HG03439 (cell line): ENCODE results near the gene COX7A1.

Experiments used
- ATAC-seq: cut with Tn5 transposase; IDR thresholded peaks from one replicate; pipeline ENCODE4 v1.9.1; 2021; ENCODE audit warnings: mild to moderate bottlenecking, moderate library complexity; ENCODE audit not compliant: unreplicated experiment

Gene COX7A1

DNA sequence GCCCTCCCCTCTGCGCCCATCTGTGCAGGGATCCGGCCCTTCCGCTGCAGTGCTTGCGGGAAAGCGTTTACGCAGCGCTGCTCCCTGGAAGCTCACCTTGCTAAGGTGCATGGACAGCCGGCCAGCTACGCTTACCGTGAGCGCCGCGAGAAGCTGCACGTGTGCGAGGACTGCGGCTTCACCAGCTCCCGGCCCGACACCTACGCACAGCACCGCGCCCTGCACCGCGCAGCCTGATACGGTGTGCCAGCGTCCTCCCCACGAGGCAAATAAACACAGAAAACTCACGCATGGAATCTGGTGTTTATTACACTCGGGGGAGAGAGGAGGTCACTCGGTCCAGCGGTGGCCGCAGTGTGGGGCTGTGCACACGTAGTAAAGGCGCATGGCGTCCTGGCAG, 38.8 kb downstream of the COX7A1 start:
- ATAC-seq, result no peak

DNA sequence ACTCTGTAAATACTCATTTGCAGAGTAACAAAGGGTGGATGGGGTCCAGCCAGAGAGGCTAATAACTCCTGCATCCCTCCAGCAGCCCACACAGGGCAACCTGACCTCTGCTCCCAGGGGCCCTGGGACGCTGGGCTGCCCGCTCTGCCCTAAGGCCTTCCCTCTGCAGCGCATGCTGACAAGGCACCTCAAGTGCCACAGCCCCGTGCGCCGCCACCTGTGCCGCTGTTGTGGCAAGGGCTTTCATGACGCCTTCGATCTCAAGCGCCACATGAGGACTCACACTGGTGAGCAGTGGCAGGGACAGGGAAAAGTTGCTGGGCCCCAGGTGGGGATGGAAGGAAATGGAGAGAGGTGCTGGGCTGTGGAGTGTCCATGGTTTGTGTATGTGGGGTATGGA, 39.6 kb downstream of the COX7A1 start:
- ATAC-seq, result no peak

DNA sequence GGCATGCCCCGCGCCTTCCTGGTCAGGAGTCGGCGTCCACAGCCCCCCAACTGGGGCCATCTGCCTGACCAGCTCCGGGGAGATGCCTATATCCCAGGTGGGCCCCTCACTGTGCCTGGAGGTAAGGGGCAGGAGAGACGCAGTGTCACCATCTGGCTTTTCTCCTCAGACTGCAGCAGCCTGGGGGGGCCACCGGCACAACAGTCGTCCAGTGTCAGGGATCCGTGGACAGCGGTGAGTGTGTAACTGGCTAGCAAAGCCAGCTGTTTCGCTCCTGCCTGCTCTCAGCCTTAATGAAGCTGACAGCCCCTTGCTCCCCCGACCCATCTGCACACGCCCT, 41.1 kb downstream of the COX7A1 start:
- no peak for ATAC-seq

DNA sequence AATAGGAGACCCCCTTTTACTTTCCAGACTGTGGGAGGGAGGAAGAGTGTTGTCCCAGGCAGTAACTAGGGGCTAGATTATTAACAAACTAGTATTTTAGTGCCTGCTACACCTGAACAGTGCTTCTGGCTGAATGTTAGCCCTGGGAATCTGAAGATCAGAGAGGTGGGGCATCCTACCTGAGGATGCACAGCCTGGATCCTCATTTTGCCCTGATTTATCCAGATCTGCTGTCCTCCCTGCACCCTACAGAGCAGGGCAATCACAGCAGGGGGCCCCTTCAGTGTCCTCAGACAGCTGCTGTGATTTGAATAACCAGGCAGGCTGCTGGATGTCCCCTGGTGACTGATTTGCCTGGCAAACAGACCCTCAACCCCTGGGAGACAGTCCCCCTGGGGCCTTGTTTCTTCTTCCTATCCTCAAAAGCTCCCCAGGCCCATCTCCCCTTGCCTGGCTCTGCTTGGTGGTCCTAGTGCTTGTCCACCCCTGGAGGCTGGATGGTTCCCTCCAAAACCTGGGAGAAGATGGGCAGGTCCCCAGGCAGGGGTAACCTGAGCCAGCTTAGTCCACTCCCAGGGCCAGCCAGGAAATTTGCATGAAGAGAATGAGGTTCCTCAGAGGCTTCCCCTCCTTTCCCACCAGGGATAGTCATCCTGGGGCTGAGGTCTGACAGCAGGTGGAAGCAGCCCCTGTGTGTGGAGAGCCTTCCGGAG, 41.6 kb downstream of the COX7A1 start, which contains the start of gene OVOL3:
Gene OVOL3 (plus strand): TSS at position 657 of the 713 bp plus-strand sequence. CDS start 60 bp downstream, outside the sequence.
- no peak for ATAC-seq

DNA sequence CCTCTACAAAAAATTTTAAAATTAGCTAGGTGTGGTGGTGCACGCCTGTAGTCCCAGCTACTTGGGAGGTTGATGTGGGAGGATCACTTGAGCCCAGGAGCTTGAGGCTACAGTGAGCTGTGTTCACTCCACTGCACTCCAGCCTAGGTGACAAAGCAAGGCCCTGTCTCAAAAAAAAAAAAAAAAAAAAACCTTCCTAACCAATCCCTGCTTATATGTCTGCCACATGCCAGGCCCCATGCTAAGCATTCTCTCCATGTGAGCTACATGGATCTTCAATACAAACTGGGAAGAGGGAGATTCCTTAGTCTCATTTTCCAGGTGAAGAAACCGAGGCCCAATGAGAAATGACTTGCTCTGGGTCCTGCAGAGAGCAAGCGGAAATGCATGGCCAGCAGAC, 43.6 kb downstream of the COX7A1 start:
- no peak for ATAC-seq

DNA sequence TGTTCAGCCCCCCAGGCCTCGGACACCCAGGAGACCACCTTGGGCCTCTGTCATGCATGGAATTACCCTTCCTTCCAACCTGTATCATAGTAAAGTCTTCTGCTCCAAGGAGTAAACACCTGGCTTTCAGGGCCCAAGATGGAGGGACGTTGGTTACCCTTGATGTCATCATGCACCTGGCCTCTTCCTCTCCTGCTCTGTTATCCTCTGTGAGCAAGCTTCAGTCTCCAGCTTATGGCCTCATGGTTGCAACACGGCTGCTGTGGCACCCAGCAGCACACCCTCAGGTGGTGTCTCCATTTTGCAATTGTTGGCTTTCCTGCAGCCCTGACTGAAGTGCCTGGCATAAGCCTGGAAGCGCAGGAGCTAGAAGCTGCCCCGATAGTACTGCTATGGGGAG, 45.3 kb downstream of the COX7A1 start:
- ATAC-seq, result no peak

DNA sequence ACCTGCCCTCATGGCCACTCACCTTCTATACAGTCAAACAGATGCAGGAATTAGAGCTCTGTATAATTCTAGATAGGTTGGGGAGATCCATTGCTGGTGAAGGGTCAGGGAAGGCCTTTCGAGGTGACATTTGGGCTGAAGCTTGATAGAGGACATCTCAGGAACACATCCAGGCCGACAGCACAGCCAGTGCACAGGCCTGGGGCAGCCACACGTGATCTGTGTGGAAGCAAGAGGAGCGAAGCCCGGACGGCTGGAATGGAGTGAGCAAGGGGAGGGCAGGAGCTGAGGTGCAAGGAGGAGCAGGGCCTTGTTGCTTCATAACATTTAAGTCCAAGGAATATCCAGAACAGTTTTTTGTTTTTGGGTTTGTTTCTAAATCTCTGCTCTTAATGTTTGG, 45.8 kb downstream of the COX7A1 start:
- no peak for ATAC-seq

DNA sequence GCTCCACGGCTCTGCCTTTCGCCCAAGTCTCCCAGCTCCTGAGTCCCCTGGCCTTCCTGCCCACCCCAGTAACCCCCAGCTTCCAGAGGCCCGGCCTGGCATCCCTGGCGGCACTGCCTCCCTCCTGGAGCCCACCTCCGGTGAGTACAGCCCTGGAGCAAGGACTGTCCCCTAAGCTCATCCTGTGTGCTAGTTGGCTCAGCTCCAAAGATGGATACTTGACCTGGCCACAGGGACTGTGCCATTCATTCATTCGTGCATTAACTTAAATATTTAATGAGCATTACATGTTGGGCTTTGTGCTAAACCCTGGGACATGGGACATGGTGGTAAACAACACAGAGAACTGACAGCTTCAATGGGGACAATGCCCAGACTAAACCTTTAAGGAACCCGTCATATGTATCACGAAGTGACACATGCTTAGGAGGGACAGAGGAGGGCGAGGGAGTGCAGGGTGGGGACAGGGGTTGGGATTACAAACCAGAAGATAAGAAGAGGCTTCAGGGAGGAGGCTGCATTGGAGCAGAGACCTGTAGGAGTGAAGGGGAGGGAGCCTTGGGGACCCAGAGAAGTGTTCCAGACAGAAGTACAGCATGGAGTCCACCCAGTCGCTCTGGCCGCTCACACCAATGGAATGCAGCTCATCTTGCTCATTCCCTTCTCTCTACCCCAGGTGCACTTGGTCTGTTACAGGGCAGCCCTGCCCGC, 48.2 kb downstream of the COX7A1 start:
- no peak for ATAC-seq

DNA sequence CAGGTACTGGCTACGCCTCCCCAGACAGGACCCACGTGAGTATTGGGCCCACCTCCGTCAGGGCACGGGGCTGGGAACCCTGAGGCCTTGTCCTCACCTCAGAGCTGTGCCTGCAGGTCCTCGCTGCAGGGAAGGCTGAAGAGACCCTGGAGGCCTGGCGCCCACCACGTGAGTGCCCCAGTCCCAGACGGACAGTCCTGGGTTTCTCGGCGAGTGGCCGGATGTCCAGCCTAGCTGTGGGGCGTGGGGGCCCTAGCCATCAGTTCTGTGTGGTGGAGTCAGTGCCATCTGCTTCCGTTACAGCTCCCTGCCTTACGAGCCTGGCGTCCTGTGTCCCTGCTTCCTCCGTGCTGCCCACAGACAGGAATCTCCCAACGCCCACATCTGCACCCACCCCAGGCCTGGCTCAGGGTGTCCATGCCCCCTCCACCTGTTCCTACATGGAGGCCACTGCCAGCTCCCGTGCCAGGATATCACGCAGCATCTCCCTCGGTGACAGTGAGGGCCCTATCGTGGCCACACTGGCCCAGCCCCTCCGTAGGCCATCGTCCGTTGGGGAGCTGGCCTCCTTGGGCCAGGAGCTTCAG, 49.1 kb downstream of the COX7A1 start:
- ATAC-seq, result no peak

DNA sequence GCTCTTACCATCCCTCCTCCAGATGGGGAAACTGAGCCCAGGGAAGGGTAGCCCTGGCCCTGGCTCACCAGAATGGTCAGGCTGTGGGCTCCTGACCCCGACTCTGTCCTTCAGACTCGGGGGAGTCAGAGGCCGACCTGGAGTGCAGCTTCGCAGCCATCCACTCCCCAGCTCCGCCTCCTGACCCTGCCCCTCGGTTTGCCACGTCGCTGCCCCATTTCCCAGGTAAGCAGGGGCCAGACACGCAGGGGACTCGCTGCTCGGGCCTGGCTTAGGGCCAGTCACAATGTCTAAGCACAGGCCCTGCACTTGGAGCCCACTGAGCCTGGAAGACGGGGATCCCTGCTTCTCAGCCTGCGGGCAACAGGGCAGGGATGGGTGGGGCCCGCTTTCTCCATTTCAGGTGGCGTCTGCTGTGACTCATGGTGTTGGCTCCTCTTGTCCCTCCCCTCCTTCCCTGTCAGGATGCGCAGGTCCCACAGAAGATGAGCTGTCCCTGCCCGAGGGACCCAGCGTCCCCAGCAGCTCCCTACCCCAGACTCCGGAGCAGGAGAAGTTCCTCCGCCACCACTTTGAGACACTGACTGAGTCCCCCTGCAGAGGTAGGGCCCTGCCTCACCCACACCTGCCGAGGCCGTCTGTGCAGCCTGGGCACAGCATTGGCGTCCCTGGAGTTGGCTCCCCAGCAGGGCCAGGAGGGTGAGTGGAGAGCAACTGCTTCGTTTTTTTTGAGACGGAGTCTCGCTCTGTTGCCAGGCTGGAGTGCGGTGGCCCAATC, 50.5 kb downstream of the COX7A1 start:
- no peak for ATAC-seq
